ENCODE data around the gene MYORG.

MYORG gene

GRCh38 chr9:34408173-34408572, 31.5 kb upstream of the MYORG start:
- no peak for ATAC-seq
- no peak for TF ChIP-seq ESRRG (CRISPR knock-in tag; IDR thresholded peaks at IDR 0.05)
- no peak for TF ChIP-seq TOX (CRISPR knock-in tag; IDR thresholded peaks at IDR 0.05; ENCODE audit: borderline replicate concordance)
- no peak for TF ChIP-seq ZC3H10 (CRISPR knock-in tag; IDR thresholded peaks at IDR 0.05)
- no peak for TF ChIP-seq POU6F1 (CRISPR knock-in tag; IDR thresholded peaks at IDR 0.05; ENCODE audit: borderline replicate concordance, low read depth)
- TF ChIP-seq ZNF8 (CRISPR knock-in tag; IDR thresholded peaks at IDR 0.05) = no peak
- TF ChIP-seq CREB5 (CRISPR knock-in tag; IDR thresholded peaks at IDR 0.05; ENCODE audit: low read depth) = no peak

- TF ChIP-seq RARB (CRISPR knock-in tag; IDR thresholded peaks at IDR 0.05) (no peak), ZFP30 (CRISPR knock-in tag; IDR thresholded peaks at IDR 0.05) (no peak), TSHZ2 (CRISPR knock-in tag; IDR thresholded peaks at IDR 0.05) (no peak), PPARA (CRISPR knock-in tag; IDR thresholded peaks at IDR 0.05; ENCODE audit: borderline replicate concordance) (no peak), OSR1 (CRISPR knock-in tag; IDR thresholded peaks at IDR 0.05) (no peak), ZNF70 (CRISPR knock-in tag; IDR thresholded peaks at IDR 0.05) (no peak), PATZ1 (CRISPR knock-in tag; IDR thresholded peaks at IDR 0.05; ENCODE audit: borderline replicate concordance) (no peak), ZNF8 (CRISPR knock-in tag; IDR thresholded peaks at IDR 0.05) (no peak), TCF4 (CRISPR knock-in tag; IDR thresholded peaks at IDR 0.05; ENCODE audit: borderline replicate concordance) (no peak), GLIS3 (CRISPR knock-in tag; IDR thresholded peaks at IDR 0.05) (no peak)
- ATAC-seq = no peak
Observed at GRCh38 chr9:34406219-34406618, 29.5 kb upstream of the MYORG start.

- ATAC-seq = no peak
- no peak for TF ChIP-seq ZNF8 (CRISPR knock-in tag; IDR thresholded peaks at IDR 0.05)
Observed at GRCh38 chr9:34405719-34406118, 29.0 kb upstream of the MYORG start.

- ATAC-seq = peak; percentile 85
Observed at GRCh38 chr9:34403554-34404380, 27.1 kb upstream of the MYORG start.

GRCh38 chr9:34400686-34401602, 24.2 kb upstream of the MYORG start:
- ATAC-seq = no peak
- TF ChIP-seq ARNTL (CRISPR knock-in tag; IDR thresholded peaks at IDR 0.05; ENCODE audit: borderline replicate concordance, low read depth) = no peak
- TF ChIP-seq GLIS3 (CRISPR knock-in tag; IDR thresholded peaks at IDR 0.05) = no peak
- TF ChIP-seq ESRRG (CRISPR knock-in tag; IDR thresholded peaks at IDR 0.05) = no peak
- TF ChIP-seq CREB5 (CRISPR knock-in tag; IDR thresholded peaks at IDR 0.05; ENCODE audit: low read depth) = no peak
- TF ChIP-seq OSR1 (CRISPR knock-in tag; IDR thresholded peaks at IDR 0.05) = no peak
- TF ChIP-seq PPARA (CRISPR knock-in tag; IDR thresholded peaks at IDR 0.05; ENCODE audit: borderline replicate concordance) = no peak
- TF ChIP-seq ZNF8 (CRISPR knock-in tag; IDR thresholded peaks at IDR 0.05) = no peak

More at GRCh38 chr9:34403554-34404380, 27.1 kb upstream of the MYORG start:
- TF ChIP-seq SNAI2 (CRISPR knock-in tag; IDR thresholded peaks at IDR 0.05) (no peak), TCF4 (CRISPR knock-in tag; IDR thresholded peaks at IDR 0.05; ENCODE audit: borderline replicate concordance) (no peak), BACH2 (CRISPR knock-in tag; IDR thresholded peaks at IDR 0.05; ENCODE audit: borderline replicate concordance) (no peak), ZNF8 (CRISPR knock-in tag; IDR thresholded peaks at IDR 0.05) (no peak)
